OCI-LY7 (cell line): ENCODE measurements around the gene PSME3IP1.

Experiments
- EZH2phosphoT487 ChIP-seq: fragments of 200-600 bp; sonication (generic); IDR thresholded peaks from 2 replicates; pipeline ENCODE4 v1.6.1; 2018; ENCODE audit warnings: low read depth, borderline replicate concordance, mild to moderate bottlenecking, mixed run types, antibody characterized with exemption, low read length, moderate library complexity, mixed read lengths
- TF ChIP-seq, protein P1 (sequence below): fragments of 200-600 bp; sonication (generic); conservative IDR thresholded peaks from 2 replicates; pipeline ENCODE4 v1.5.1; 2014; ENCODE audit warnings: mild to moderate bottlenecking, antibody characterized with exemption, low read length, moderate library complexity, mixed read lengths

GRCh38 chr16:57127836-57128235 is 58.0 kb downstream of the PSME3IP1 start:
- TF ChIP-seq, protein P1, sequence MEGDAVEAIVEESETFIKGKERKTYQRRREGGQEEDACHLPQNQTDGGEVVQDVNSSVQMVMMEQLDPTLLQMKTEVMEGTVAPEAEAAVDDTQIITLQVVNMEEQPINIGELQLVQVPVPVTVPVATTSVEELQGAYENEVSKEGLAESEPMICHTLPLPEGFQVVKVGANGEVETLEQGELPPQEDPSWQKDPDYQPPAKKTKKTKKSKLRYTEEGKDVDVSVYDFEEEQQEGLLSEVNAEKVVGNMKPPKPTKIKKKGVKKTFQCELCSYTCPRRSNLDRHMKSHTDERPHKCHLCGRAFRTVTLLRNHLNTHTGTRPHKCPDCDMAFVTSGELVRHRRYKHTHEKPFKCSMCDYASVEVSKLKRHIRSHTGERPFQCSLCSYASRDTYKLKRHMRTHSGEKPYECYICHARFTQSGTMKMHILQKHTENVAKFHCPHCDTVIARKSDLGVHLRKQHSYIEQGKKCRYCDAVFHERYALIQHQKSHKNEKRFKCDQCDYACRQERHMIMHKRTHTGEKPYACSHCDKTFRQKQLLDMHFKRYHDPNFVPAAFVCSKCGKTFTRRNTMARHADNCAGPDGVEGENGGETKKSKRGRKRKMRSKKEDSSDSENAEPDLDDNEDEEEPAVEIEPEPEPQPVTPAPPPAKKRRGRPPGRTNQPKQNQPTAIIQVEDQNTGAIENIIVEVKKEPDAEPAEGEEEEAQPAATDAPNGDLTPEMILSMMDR, result no peak
- no peak for TF ChIP-seq EZH2phosphoT487
